ENCODE data around the gene LIN54. TPM values are rescaled to one million over a fixed set of nuclear protein-coding genes. Genes with fewer than 3 reads are reported as not detected.

The LIN54 gene
- total and polyA plus RNA-seq, 2 of the 13 experiments (the other 11 are each of a cell fraction or from before 2014, with no cell fraction given): 25.2 to 32.9 TPM

GRCh38 chr4:82890901-82891706 is 119.5 kb downstream of the LIN54 start, which contains the start of gene SEC31A (continued):
- TF ChIP-seq IRF1 (CRISPR knock-in tag; IDR thresholded peaks at IDR 0.05; ENCODE audit: low read depth) (0 out of 2 replicates have a peak, but pooled peaks have one; percentile 88), CENPBD1 (CRISPR knock-in tag; IDR thresholded peaks at IDR 0.05; ENCODE audit: borderline replicate concordance, low read depth) (0 out of 2 replicates have a peak, but pooled peaks have one; percentile 22), SP140L (CRISPR knock-in tag; IDR thresholded peaks at IDR 0.05; ENCODE audit: borderline replicate concordance) (no peak), ZNF639 (CRISPR knock-in tag; conservative IDR thresholded peaks at IDR 0.05) (peak; percentile 73), SKIL (CRISPR knock-in tag; IDR thresholded peaks at IDR 0.05; ENCODE audit: borderline replicate concordance) (no peak), ZNF121 (CRISPR knock-in tag; IDR thresholded peaks at IDR 0.05) (peak; percentile 67), ETV5 (CRISPR knock-in tag; IDR thresholded peaks at IDR 0.05; ENCODE audit: borderline replicate concordance) (peak; percentile 90), RBM39 (IDR thresholded peaks at IDR 0.05; ENCODE audit: low read depth, low read length, poor library complexity, severe bottlenecking) (peak; percentile 83), ZNF879 (CRISPR knock-in tag; IDR thresholded peaks at IDR 0.05) (no peak), ZNF589 (CRISPR knock-in tag; conservative IDR thresholded peaks at IDR 0.05) (peak; percentile 50; the same call in 1 of the 2 replicates), SP4 (CRISPR knock-in tag; IDR thresholded peaks at IDR 0.05) (peak; percentile 93), ZNF160 (CRISPR knock-in tag; IDR thresholded peaks at IDR 0.05) (0 out of 2 replicates have a peak, but pooled peaks have one; percentile 51), ZSCAN30 (CRISPR knock-in tag; IDR thresholded peaks at IDR 0.05) (peak; percentile 87; the same call in 1 of the 2 replicates), ZSCAN20 (CRISPR knock-in tag; IDR thresholded peaks at IDR 0.05; ENCODE audit: borderline replicate concordance) (no peak), ZBTB21 (CRISPR knock-in tag; IDR thresholded peaks at IDR 0.05) (peak; percentile 38; the same call in 1 of the 2 replicates), TAF1 (CRISPR knock-in tag; IDR thresholded peaks at IDR 0.05) (peak; percentile 99), SIN3B (IDR thresholded peaks at IDR 0.05; ENCODE audit: low read length) (peak; percentile 43; the same call in 1 of the 2 replicates), HNRNPH1 (optimal IDR thresholded peaks at IDR 0.05; ENCODE audit: low read depth, low read length) (no peak), ZKSCAN5 (CRISPR knock-in tag; IDR thresholded peaks at IDR 0.05) (no peak), ZNF331 (CRISPR knock-in tag; IDR thresholded peaks at IDR 0.05) (peak; percentile 75; the same call in 1 of the 2 replicates), ZGPAT (CRISPR knock-in tag; IDR thresholded peaks at IDR 0.05) (peak; percentile 97), GFI1 (CRISPR knock-in tag; IDR thresholded peaks at IDR 0.05; ENCODE audit: borderline replicate concordance) (peak; percentile 90; the same call in 1 of the 2 replicates), ZNF773 (CRISPR knock-in tag; IDR thresholded peaks at IDR 0.05; ENCODE audit: borderline replicate concordance) (no peak), TMF1 (CRISPR knock-in tag; IDR thresholded peaks at IDR 0.05; ENCODE audit: low read depth) (peak; percentile 93)
